SK-N-SH (cell line): ENCODE results near the gene ECM1.

Source experiments
- CHD2 ChIP-seq: fragments of 150-350 bp; IDR thresholded peaks from 2 replicates; pipeline ENCODE4 v1.6.1; 2018; ENCODE audit warnings: low read length; ENCODE audit not compliant: partially characterized antibody
- CTCF ChIP-seq: fragments of 200-600 bp; sonication (generic); IDR thresholded peaks from 2 replicates; pipeline ENCODE4 v1.6.1; 2017; ENCODE audit warnings: antibody characterized with exemption, mild to moderate bottlenecking, moderate library complexity
- EP300 ChIP-seq, 2 experiments: IDR thresholded peaks; 2 replicates each; pipeline versions ENCODE4 v1.4.0 to v1.6.1; 2012; ENCODE audit warnings: borderline replicate concordance in 1 of 2, low read depth in 1 of 2, low read length in 1 of 2
- EZH2phosphoT487 ChIP-seq: fragments of 200-600 bp; sonication (generic); IDR thresholded peaks from 2 replicates; pipeline ENCODE4 v1.6.1; 2017; ENCODE audit warnings: low read depth, mixed run types, mild to moderate bottlenecking, antibody characterized with exemption, moderate library complexity, borderline replicate concordance
- NFIC ChIP-seq: IDR thresholded peaks from 2 replicates; pipeline ENCODE4 v1.4.0; 2012; ENCODE audit warnings: borderline replicate concordance
- PBX3 ChIP-seq: IDR thresholded peaks from 2 replicates; pipeline ENCODE4; 2012
- POLR2AphosphoS5 ChIP-seq: IDR thresholded peaks from 2 replicates; pipeline ENCODE4 v1.6.1; 2012; ENCODE audit warnings: low read depth, low read length
- REST ChIP-seq: IDR thresholded peaks from 2 replicates; pipeline ENCODE4 v1.6.1; 2012; ENCODE audit warnings: mild to moderate bottlenecking, low read depth, low read length, moderate library complexity
- RXRA ChIP-seq: IDR thresholded peaks from 2 replicates; pipeline ENCODE4 v1.4.0; 2012; ENCODE audit warnings: low read depth, mild to moderate bottlenecking, borderline replicate concordance
- SMC3 ChIP-seq: IDR thresholded peaks from 2 replicates; pipeline ENCODE4 v1.6.1; 2012; ENCODE audit warnings: low read depth, low read length, improper control_type of control experiment
- TAF1 ChIP-seq: IDR thresholded peaks from 2 replicates; pipeline ENCODE4 v1.6.1; 2012; ENCODE audit warnings: low read depth, mild to moderate bottlenecking, low read length, moderate library complexity, borderline replicate concordance
- TCF12 ChIP-seq: IDR thresholded peaks from 2 replicates; pipeline ENCODE4 v1.4.0; 2012
- USF2 ChIP-seq: fragments of 150-350 bp; IDR thresholded peaks from 2 replicates; pipeline ENCODE4 v1.6.1; 2017; ENCODE audit warnings: antibody characterized with exemption, low read length, low read depth, borderline replicate concordance
- YY1 ChIP-seq: IDR thresholded peaks from 2 replicates; pipeline ENCODE4 v1.4.0; 2012; ENCODE audit warnings: low read depth, mild to moderate bottlenecking

GRCh38 chr1:150559656-150560010 lies 51.7 kb downstream of the ECM1 start:
- TF ChIP-seq CTCF: no peak
- TF ChIP-seq REST: no peak
- TF ChIP-seq POLR2AphosphoS5: no peak; the same call in 1 of the 2 replicates
- TF ChIP-seq EZH2phosphoT487: no peak
- TF ChIP-seq CHD2: no peak
- no peak for TF ChIP-seq TCF12
- TF ChIP-seq SMC3: no peak
- no peak for TF ChIP-seq RXRA
- TF ChIP-seq USF2: no peak
- no peak for TF ChIP-seq NFIC
- TF ChIP-seq TAF1: no peak
- TF ChIP-seq YY1: no peak
- TF ChIP-seq EP300 (IDR thresholded peaks at IDR 0.05; ENCODE audit: borderline replicate concordance in 1 of 2, low read depth in 1 of 2, low read length in 1 of 2): no peak
- TF ChIP-seq PBX3: no peak
